ENCODE results near the gene VAV3.

The VAV3 gene

DNA sequence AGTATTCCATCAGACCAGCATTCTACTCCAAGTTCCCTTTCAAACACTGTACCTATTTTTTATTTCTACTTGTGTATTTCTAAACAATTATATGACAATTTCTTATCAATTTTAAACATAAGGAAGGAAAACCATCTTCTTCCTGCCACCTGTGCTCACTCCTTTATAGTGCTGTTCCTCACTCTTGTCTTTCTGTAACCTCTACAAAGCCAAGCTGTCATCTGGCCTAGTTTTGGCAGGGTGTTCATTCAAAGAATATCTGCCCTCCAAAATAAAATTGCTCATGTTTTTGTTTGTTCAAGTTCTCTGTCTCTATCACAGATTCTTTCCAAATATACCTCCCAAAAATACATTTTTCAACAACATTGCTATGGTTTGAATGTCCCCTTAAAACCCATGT is 360.2 kb downstream of the VAV3 start:
- TF ChIP-seq POLR2AphosphoS5 (IDR thresholded peaks at IDR 0.05; ENCODE audit: low read depth) (no peak), SPI1 (IDR thresholded peaks at IDR 0.05; ENCODE audit: borderline replicate concordance, low read depth) (no peak), GABPA (IDR thresholded peaks at IDR 0.05; ENCODE audit: low read depth) (no peak)
- TF ChIP-seq, protein P1, sequence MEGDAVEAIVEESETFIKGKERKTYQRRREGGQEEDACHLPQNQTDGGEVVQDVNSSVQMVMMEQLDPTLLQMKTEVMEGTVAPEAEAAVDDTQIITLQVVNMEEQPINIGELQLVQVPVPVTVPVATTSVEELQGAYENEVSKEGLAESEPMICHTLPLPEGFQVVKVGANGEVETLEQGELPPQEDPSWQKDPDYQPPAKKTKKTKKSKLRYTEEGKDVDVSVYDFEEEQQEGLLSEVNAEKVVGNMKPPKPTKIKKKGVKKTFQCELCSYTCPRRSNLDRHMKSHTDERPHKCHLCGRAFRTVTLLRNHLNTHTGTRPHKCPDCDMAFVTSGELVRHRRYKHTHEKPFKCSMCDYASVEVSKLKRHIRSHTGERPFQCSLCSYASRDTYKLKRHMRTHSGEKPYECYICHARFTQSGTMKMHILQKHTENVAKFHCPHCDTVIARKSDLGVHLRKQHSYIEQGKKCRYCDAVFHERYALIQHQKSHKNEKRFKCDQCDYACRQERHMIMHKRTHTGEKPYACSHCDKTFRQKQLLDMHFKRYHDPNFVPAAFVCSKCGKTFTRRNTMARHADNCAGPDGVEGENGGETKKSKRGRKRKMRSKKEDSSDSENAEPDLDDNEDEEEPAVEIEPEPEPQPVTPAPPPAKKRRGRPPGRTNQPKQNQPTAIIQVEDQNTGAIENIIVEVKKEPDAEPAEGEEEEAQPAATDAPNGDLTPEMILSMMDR (IDR thresholded peaks at IDR 0.05; ENCODE audit: insufficient read depth, low read length) = no peak
- H3K27ac ChIP-seq (replicated peaks) = no peak overlapping the region
- H3K27me3 ChIP-seq (ENCODE audit: insufficient read depth, poor library complexity, severe bottlenecking) = no peaks in the 10 kb centered on the region
- no peak for DNase-seq (ENCODE audit: low read depth in 1 of 2, low spot score in 1 of 2)
- H3K4me3 ChIP-seq (replicated peaks; ENCODE audit: insufficient read depth, low read length) = no peak overlapping the region

DNA sequence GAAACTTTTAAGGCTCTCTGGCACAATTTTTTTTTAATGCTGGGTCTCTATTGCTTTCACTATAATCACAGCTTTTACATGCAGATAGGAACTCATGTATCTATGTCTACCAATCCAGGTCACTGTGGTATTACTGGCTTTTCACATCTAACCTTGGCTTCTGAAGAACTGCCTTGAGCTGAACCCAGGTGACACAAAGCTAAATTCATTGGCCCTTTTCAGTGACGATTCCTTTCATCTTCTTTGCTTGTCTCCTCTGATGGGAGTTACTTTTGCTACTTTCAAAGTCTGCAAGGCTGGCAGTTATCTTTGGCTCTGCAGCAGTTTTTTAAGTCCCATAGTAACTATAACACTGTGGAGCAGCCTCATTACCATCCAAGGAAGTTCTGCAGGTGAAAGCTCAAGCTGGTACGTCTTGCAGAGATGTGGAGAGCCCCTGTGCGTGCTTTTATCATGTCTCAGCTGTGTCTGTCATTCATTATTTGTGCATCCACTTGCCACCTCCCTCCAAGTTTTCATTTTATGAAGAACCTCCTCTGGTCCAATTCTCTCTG is 364.3 kb downstream of the VAV3 start:
- H3K4me3 ChIP-seq (replicated peaks; ENCODE audit: insufficient read depth, low read length) = no peak overlapping the region
- H3K27ac ChIP-seq (replicated peaks) = no peak overlapping the region
- DNase-seq (ENCODE audit: low read depth in 1 of 2, low spot score in 1 of 2) = no peak
- TF ChIP-seq POLR2AphosphoS5 (IDR thresholded peaks at IDR 0.05; ENCODE audit: low read depth) (no peak), REST (IDR thresholded peaks at IDR 0.05; ENCODE audit: insufficient replicate concordance, low read depth) (no peak), SPI1 (IDR thresholded peaks at IDR 0.05; ENCODE audit: borderline replicate concordance, low read depth) (no peak), GABPA (IDR thresholded peaks at IDR 0.05; ENCODE audit: low read depth) (no peak)
- TF ChIP-seq, protein P1 (IDR thresholded peaks at IDR 0.05; ENCODE audit: insufficient read depth, low read length) = no peak
- no peaks in the 10 kb centered on the region for H3K27me3 ChIP-seq (ENCODE audit: insufficient read depth, poor library complexity, severe bottlenecking)

DNA sequence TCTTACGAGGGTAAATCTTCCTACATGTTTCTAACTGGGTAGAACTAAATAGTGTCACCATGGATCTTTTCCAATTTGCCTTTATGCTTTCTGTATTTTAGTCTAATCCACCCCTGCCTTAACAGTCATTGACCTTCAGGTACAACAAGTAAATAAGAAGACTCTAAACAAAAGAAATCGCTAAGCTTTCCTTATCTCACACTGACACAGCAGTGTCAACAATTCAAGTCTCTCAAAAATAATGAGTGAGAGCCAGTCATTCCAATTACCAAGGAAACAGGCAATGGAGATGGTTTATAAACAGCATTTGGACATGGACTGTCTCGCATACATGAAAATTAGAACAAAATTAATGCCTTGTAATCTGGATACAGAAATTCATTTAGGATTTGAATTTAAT is 365.8 kb downstream of the VAV3 start:
- H3K27me3 ChIP-seq (ENCODE audit: insufficient read depth, poor library complexity, severe bottlenecking) = no peaks in the 10 kb centered on the region
- no peak overlapping the region for H3K4me3 ChIP-seq (replicated peaks; ENCODE audit: insufficient read depth, low read length)
- DNase-seq (ENCODE audit: low read depth in 1 of 2, low spot score in 1 of 2) = no peak
- no peak overlapping the region for H3K27ac ChIP-seq (replicated peaks)
- TF ChIP-seq POLR2AphosphoS5 (IDR thresholded peaks at IDR 0.05; ENCODE audit: low read depth) (no peak), SPI1 (IDR thresholded peaks at IDR 0.05; ENCODE audit: borderline replicate concordance, low read depth) (no peak), REST (IDR thresholded peaks at IDR 0.05; ENCODE audit: insufficient replicate concordance, low read depth) (no peak), GABPA (IDR thresholded peaks at IDR 0.05; ENCODE audit: low read depth) (no peak)
- TF ChIP-seq, protein P1 (IDR thresholded peaks at IDR 0.05; ENCODE audit: insufficient read depth, low read length) = no peak

GRCh38 chr1:107597290-107597689 is 367.7 kb downstream of the VAV3 start:
- TF ChIP-seq SPI1 (IDR thresholded peaks at IDR 0.05; ENCODE audit: borderline replicate concordance, low read depth) (no peak), POLR2AphosphoS5 (IDR thresholded peaks at IDR 0.05; ENCODE audit: low read depth) (no peak), REST (IDR thresholded peaks at IDR 0.05; ENCODE audit: insufficient replicate concordance, low read depth) (no peak), GABPA (IDR thresholded peaks at IDR 0.05; ENCODE audit: low read depth) (no peak)
- TF ChIP-seq, protein P1 (IDR thresholded peaks at IDR 0.05; ENCODE audit: insufficient read depth, low read length) = no peak
- Histone ChIP-seq H3K4me3 (replicated peaks; ENCODE audit: insufficient read depth, low read length) (no peak overlapping the region), H3K27ac (replicated peaks) (no peak overlapping the region), H3K27me3 (ENCODE audit: insufficient read depth, poor library complexity, severe bottlenecking) (no peaks in the 10 kb centered on the region)
- no peak for DNase-seq (ENCODE audit: low read depth in 1 of 2, low spot score in 1 of 2)
